Lung (tissue), 12 donors: Measurements from ENCODE around the gene CARD11. TPM values are rescaled to one million over a fixed set of nuclear protein-coding genes. Genes with fewer than 3 reads are reported as not detected.

Experiments
- ATAC-seq: fragments of 200-7000 bp; cut with Tn5 transposase; one replicate; pipeline ENCODE4 v1.9.1; 2020; ENCODE audit warnings: moderate number of reproducible peaks; ENCODE audit not compliant: insufficient read depth, low FRiP score
- DNase-seq, 3 donors: peaks; one replicate each; pipeline ENCODE4 v3.0.0-alpha.2; 2013 to 2017
- H3K27ac ChIP-seq, 2 donors: one replicate each; pipeline ENCODE4 v1.5.1; 2013; ENCODE audit warnings: mild to moderate bottlenecking in 2 of 2, moderate library complexity in 2 of 2, control low read depth in 1 of 2, inconsistent platforms in 1 of 2, low read depth in 1 of 2, low read length in 1 of 2
- H3K27me3 ChIP-seq, 3 donors: one replicate each; pipeline ENCODE4 v1.5.1; 2013; ENCODE audit warnings: low read length in 2 of 3; ENCODE audit not compliant: control insufficient read depth in 3 of 3, insufficient read depth in 3 of 3
- H3K36me3 ChIP-seq, 4 donors: one replicate each; pipeline ENCODE4 v1.5.1; 2013; ENCODE audit warnings: low read length in 4 of 4, mild to moderate bottlenecking in 1 of 4, moderate library complexity in 1 of 4; ENCODE audit not compliant: control insufficient read depth in 4 of 4, insufficient read depth in 4 of 4
- H3K4me1 ChIP-seq, 5 donors: one replicate each; pipeline ENCODE4 v1.5.1; 2013; ENCODE audit warnings: low read length in 5 of 5, mild to moderate bottlenecking in 2 of 5, moderate library complexity in 1 of 5; ENCODE audit not compliant: control insufficient read depth in 5 of 5, insufficient read depth in 5 of 5
- H3K4me3 ChIP-seq: one replicate; pipeline ENCODE4 v1.5.1; 2013; ENCODE audit warnings: mild to moderate bottlenecking, control low read depth, moderate library complexity
- H3K9ac ChIP-seq, 2 donors: one replicate each; pipeline ENCODE4 v1.5.1; 2013; ENCODE audit warnings: low read length in 2 of 2, control low read depth in 1 of 2; ENCODE audit not compliant: insufficient read depth in 1 of 2
- H3K9me3 ChIP-seq, 4 donors: one replicate each; pipeline ENCODE4 v1.5.1; 2013; ENCODE audit warnings: low read length in 3 of 4, mild to moderate bottlenecking in 1 of 4, moderate library complexity in 1 of 4; ENCODE audit not compliant: control insufficient read depth in 4 of 4, insufficient read depth in 3 of 4
- WGBS, 2 donors: extraction: QIAGEN DNeasy Blood & Tissue Kit; methylation state at CpG; one replicate each; pipeline ENCODE4 v1.1.7; 2013; 5-methylcytosine and 5-hydroxymethylcytosine counted together
- polyA plus RNA-seq, 2 donors: library from polyadenylated mRNA; stranded (reverse); fragments of 200-250 nt; gene quantifications; one replicate each; pipeline ENCODE4 v1.2.1, GENCODE V29; 2013
- total RNA-seq, 2 donors: library from RNA; depleted of rRNA in 1 of 2; stranded (reverse); fragments of >200 nt in 1 of 2; gene quantifications; one replicate each; pipeline ENCODE4 v1.2.1, GENCODE V29; 2014 to 2021
- TF ChIP-seq, protein P1 (sequence below): IDR thresholded peaks from 2 replicates; pipeline ENCODE4 v1.5.1; 2012; ENCODE audit warnings: mild to moderate bottlenecking; ENCODE audit errors: control extremely low read depth, extremely low read depth
- donor health status: control.
- donor health status: control.
- donor health status: Bipolar disorder and iron deficiency.
- donor health status: healthy.
- donor health status: DM: yes; HTN: yes; CAD: no.

CARD11 gene
- total and polyA plus RNA-seq, 4 donors, result 1.5 to 4.3 (median 3.7) TPM

DNA sequence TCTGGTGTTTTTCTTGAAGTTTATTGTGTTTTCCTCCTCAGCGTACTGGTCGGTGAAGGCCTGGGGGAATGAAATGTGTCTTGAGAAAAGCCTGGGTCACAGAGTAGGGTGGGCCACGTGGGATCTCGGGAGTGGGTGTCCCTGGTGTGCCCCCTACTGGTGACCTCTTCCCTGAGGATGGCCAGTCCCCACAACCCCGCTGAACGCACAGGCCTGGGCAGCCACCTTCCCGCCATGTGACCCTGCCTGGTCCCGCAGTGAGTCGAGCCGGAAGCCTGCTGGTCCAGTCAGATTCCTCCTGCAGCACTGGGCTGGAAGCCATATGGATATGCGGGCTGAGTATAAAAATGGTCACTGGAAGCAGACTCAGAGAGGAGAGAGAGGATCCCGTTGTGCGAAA, 146.6 kb downstream of the CARD11 start:
- H3K9me3 ChIP-seq, result peaks cover 0 to 5% (median 2%) of the 10 kb centered on the region in 4 donors
- no peak overlapping the region for H3K27ac ChIP-seq
- DNase-seq (no peak), ATAC-seq (no peak)
- TF ChIP-seq, protein P1, sequence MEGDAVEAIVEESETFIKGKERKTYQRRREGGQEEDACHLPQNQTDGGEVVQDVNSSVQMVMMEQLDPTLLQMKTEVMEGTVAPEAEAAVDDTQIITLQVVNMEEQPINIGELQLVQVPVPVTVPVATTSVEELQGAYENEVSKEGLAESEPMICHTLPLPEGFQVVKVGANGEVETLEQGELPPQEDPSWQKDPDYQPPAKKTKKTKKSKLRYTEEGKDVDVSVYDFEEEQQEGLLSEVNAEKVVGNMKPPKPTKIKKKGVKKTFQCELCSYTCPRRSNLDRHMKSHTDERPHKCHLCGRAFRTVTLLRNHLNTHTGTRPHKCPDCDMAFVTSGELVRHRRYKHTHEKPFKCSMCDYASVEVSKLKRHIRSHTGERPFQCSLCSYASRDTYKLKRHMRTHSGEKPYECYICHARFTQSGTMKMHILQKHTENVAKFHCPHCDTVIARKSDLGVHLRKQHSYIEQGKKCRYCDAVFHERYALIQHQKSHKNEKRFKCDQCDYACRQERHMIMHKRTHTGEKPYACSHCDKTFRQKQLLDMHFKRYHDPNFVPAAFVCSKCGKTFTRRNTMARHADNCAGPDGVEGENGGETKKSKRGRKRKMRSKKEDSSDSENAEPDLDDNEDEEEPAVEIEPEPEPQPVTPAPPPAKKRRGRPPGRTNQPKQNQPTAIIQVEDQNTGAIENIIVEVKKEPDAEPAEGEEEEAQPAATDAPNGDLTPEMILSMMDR, result no peak
- no peak overlapping the region for H3K9ac ChIP-seq
- H3K4me1 ChIP-seq, result no peaks in the 10 kb centered on the region
- no peak overlapping the region for H3K4me3 ChIP-seq
- WGBS, 2 donors, result 91 to 93% methylated on average over 13 of the region's 13 CpGs
- no peaks in the 10 kb centered on the region for H3K27me3 ChIP-seq
- H3K36me3 ChIP-seq, result no peaks in the 10 kb centered on the region

DNA sequence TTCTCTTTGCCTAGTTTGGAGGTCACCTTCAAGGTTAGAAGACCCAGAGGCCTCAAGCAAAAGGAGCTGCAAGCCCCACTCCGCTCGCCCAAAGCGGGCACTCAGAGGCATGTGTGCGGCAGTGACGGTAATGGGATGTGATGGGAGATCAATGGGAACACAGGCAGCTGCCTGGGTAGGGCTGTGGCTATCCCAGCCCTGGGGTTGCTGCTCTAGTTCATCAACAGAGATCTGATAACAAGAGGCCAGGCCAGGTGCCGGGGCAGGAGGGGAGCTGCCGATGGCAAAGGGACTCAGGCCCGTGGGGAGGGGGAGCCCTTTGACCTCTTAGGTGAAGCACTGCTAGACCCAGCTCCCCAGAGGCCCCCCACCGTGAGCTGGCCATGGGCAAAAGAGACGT, 147.5 kb downstream of the CARD11 start:
- WGBS, 2 donors, result 77 to 86% methylated on average over 10 of the region's 10 CpGs
- H3K4me1 ChIP-seq, result no peaks in the 10 kb centered on the region
- ATAC-seq (no peak), DNase-seq (no peak)
- no peaks in the 10 kb centered on the region for H3K27me3 ChIP-seq
- no peak overlapping the region for H3K27ac ChIP-seq
- H3K36me3 ChIP-seq, result no peaks in the 10 kb centered on the region
- peaks cover 0 to 5% (median 2%) of the 10 kb centered on the region in 4 donors for H3K9me3 ChIP-seq
- TF ChIP-seq, protein P1, result no peak
- no peak overlapping the region for H3K9ac ChIP-seq
- no peak overlapping the region for H3K4me3 ChIP-seq

- Histone ChIP-seq H3K36me3 (no peaks in the 10 kb centered on the region), H3K9ac (no peak overlapping the region), H3K27me3 (no peaks in the 10 kb centered on the region), H3K27ac (no peak overlapping the region), H3K9me3 (peaks cover 0 to 5% (median 2%) of the 10 kb centered on the region in 4 donors), H3K4me3 (no peak overlapping the region), H3K4me1 (no peaks in the 10 kb centered on the region)
- no peak for DNase-seq
- no peak for ATAC-seq
- TF ChIP-seq, protein P1, result no peak
- WGBS, 2 donors, result 31 to 37% methylated on average over 17 of the region's 17 CpGs
Measured at GRCh38 chr7:2894118-2894940, 149.3 kb downstream of the CARD11 start.
